Measurements from ENCODE around the gene TP53I13. TPM values are rescaled to one million over a fixed set of nuclear protein-coding genes. Genes with fewer than 3 reads are reported as not detected.

The TP53I13 gene
- total and polyA plus RNA-seq, 2 donors from 2014 or later = 51.6 to 75.5 TPM

DNA sequence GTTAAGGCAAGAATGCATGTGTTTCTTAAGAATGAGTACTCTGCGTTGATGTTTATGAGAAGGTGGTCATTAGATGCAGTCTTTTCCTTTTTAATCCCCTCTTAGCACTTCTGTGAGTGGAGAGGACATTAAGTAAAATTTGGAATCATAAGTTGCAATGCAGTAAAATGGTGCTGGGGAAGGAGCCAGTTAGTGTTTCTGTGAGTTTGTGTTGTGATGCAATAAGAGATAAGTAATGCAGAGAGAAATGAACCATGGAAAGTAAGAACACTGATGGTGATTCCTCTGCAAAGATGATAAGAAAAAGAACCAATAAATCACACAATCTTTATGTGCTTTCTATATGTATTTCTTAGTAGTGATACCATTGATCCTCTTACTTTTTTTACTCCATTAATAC is 21.7 kb upstream of the TP53I13 start:
- Histone ChIP-seq H3K36me3 (ENCODE audit: control insufficient read depth in 2 of 3, insufficient read depth in 3 of 3, low read length in 3 of 3) (peaks cover 6 to 14% (median 12%) of the 10 kb centered on the region in 3 donors), H3K4me3 (ENCODE audit: low read length in 3 of 3) (no peak overlapping the region), H3K27ac (ENCODE audit: low read depth in 2 of 2, low read length in 2 of 2) (no peak overlapping the region), H3K9ac (ENCODE audit: low read length in 3 of 3) (no peak overlapping the region), H3K9me3 (ENCODE audit: control insufficient read depth in 2 of 3, insufficient read depth in 1 of 3, low read length in 3 of 3) (no peaks in the 10 kb centered on the region), H3K27me3 (ENCODE audit: control insufficient read depth, insufficient read depth, low read length) (no peaks in the 10 kb centered on the region), H3K4me1 (ENCODE audit: control insufficient read depth in 2 of 3, insufficient read depth in 2 of 3, low read depth in 1 of 3, low read length in 3 of 3) (peaks cover 0 to 12% (median 7%) of the 10 kb centered on the region in 3 donors)
- DNase-seq (no peak), FAIRE-seq (no peak)
- intact Hi-C loops (cut with DNase I) = no loop called here
- TF ChIP-seq, protein P1, sequence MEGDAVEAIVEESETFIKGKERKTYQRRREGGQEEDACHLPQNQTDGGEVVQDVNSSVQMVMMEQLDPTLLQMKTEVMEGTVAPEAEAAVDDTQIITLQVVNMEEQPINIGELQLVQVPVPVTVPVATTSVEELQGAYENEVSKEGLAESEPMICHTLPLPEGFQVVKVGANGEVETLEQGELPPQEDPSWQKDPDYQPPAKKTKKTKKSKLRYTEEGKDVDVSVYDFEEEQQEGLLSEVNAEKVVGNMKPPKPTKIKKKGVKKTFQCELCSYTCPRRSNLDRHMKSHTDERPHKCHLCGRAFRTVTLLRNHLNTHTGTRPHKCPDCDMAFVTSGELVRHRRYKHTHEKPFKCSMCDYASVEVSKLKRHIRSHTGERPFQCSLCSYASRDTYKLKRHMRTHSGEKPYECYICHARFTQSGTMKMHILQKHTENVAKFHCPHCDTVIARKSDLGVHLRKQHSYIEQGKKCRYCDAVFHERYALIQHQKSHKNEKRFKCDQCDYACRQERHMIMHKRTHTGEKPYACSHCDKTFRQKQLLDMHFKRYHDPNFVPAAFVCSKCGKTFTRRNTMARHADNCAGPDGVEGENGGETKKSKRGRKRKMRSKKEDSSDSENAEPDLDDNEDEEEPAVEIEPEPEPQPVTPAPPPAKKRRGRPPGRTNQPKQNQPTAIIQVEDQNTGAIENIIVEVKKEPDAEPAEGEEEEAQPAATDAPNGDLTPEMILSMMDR (IDR thresholded peaks at IDR 0.05; ENCODE audit: borderline replicate concordance, extremely low read depth, insufficient read depth) = no peak

DNA sequence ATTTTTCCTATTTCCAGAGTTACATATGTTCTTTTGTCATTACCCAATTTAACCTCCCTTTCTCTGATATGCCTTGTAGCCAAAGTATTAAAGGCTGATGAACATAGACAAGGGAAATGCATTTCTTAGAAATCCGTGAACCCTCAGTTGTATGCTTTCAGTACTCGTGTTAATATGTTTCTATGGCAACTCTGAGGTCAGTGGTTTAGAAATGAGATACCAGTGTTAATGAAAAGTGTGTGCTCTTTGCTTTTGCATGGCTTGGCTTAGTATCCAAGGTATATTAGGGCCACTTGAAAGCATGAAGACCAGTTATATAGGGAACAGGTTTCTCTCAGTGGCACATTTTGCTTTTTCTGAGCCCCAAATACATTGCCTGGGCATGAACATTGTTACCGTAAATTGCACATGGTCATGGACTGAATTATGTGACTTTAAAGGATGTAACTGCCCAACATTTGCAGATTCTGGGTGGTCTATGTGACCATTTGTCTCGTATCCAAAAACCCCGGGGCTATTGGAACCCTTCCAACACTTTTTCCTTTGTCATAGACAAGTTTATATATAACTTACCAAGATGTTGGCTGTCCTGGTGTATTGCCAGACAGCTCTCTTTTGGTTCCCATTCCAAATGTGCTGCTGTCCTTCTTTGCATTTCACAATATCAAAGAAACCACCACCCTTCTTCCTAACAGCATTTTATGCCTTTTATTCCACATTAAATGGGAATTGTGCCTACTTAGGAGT is 19.2 kb upstream of the TP53I13 start:
- DNase-seq (peak in 4 of 5 donors; percentile 13 to 56 (median 38)), FAIRE-seq (no peak)
- Histone ChIP-seq H3K27ac (ENCODE audit: low read depth in 2 of 2, low read length in 2 of 2) (no peak overlapping the region), H3K4me1 (ENCODE audit: control insufficient read depth in 2 of 3, insufficient read depth in 2 of 3, low read depth in 1 of 3, low read length in 3 of 3) (peaks cover 0 to 12% (median 7%) of the 10 kb centered on the region in 3 donors), H3K9ac (ENCODE audit: low read length in 3 of 3) (no peak overlapping the region), H3K4me3 (ENCODE audit: low read length in 3 of 3) (no peak overlapping the region), H3K27me3 (ENCODE audit: control insufficient read depth, insufficient read depth, low read length) (no peaks in the 10 kb centered on the region), H3K36me3 (ENCODE audit: control insufficient read depth in 2 of 3, insufficient read depth in 3 of 3, low read length in 3 of 3) (no peaks in the 10 kb centered on the region), H3K9me3 (ENCODE audit: control insufficient read depth in 2 of 3, insufficient read depth in 1 of 3, low read length in 3 of 3) (no peaks in the 10 kb centered on the region)
- TF ChIP-seq, protein P1 (IDR thresholded peaks at IDR 0.05; ENCODE audit: borderline replicate concordance, extremely low read depth, insufficient read depth) = no peak
- intact Hi-C loops (cut with DNase I) = no loop called here

DNA sequence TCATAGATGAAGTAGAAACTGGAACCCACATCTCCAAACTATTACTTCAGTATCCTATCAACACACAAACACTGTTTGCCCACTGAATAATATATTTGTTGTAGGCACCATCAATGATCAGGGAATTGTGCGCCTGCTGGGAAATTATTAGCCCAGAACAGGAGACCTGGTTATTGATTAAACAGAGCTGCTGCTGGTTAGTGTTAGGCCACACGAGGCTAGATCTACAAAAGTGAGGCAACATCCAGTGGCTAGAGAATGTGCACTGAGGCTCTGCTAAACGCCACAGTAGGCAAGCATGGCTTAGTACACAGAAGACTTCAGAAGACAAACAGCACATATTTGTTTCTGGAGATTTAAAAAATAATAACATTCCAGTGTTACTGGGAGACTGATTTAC is 12.7 kb upstream of the TP53I13 start:
- H3K4me3 ChIP-seq (ENCODE audit: low read length in 3 of 3) = no peak overlapping the region
- intact Hi-C loops (cut with DNase I) = no loop called here
- no peaks in the 10 kb centered on the region for H3K27me3 ChIP-seq (ENCODE audit: control insufficient read depth, insufficient read depth, low read length)
- TF ChIP-seq, protein P1 (IDR thresholded peaks at IDR 0.05; ENCODE audit: borderline replicate concordance, extremely low read depth, insufficient read depth) = no peak
- no peak overlapping the region for H3K9ac ChIP-seq (ENCODE audit: low read length in 3 of 3)
- no peak overlapping the region for H3K27ac ChIP-seq (ENCODE audit: low read depth in 2 of 2, low read length in 2 of 2)
- FAIRE-seq (peak; percentile 13), DNase-seq (peak in 3 of 5 donors; percentile 68 to 81 (median 76))
- peaks cover 0 to 11% (median 9%) of the 10 kb centered on the region in 3 donors for H3K4me1 ChIP-seq (ENCODE audit: control insufficient read depth in 2 of 3, insufficient read depth in 2 of 3, low read depth in 1 of 3, low read length in 3 of 3)
- no peaks in the 10 kb centered on the region for H3K9me3 ChIP-seq (ENCODE audit: control insufficient read depth in 2 of 3, insufficient read depth in 1 of 3, low read length in 3 of 3)
- H3K36me3 ChIP-seq (ENCODE audit: control insufficient read depth in 2 of 3, insufficient read depth in 3 of 3, low read length in 3 of 3) = no peaks in the 10 kb centered on the region

Data from kidney (tissue), 14 donors.